ENCODE results near the gene UQCRH. TPM values are rescaled to one million over a fixed set of nuclear protein-coding genes. Genes with fewer than 3 reads are reported as not detected.

The UQCRH gene
- total RNA-seq, 1 donor from 2014 or later: 145 TPM

DNA sequence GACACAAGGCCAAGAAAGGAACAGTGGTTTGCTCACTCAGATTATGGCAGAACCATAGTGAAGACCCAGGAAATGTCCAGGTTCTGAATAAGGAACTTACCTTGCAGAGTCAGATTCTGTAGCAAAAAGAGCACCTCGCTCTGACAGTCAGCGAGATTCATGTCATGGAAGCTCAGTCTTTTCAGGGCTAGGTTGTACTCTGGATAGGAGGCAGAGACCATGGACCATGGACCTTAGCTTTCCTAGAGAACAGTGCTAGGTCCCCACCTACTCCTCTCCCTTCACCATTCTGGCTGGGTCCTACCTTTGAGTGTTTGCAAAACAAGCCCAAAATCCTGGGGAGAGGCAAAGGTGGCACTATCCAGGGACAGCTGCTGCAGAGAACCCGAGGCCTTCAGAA is 23.4 kb upstream of the UQCRH start:
- ATAC-seq (no peak), DNase-seq (no peak)
- H3K9me3 ChIP-seq: no peaks in the 10 kb centered on the region
- intact Hi-C loops (cut with DNase I): no loop called here
- H3K27ac ChIP-seq: no peak overlapping the region
- no peaks in the 10 kb centered on the region for H3K4me1 ChIP-seq
- peaks cover 69% of the 10 kb centered on the region for H3K36me3 ChIP-seq
- TF ChIP-seq CTCF (IDR thresholded peaks at IDR 0.05): no peak
- no peaks in the 10 kb centered on the region for H3K27me3 ChIP-seq
- no peak overlapping the region for H3K4me3 ChIP-seq

GRCh38 chr1:46281021-46281420 is 22.5 kb upstream of the UQCRH start:
- no peak overlapping the region for H3K4me3 ChIP-seq
- ATAC-seq: no peak
- peaks cover 78% of the 10 kb centered on the region for H3K36me3 ChIP-seq
- no peak for TF ChIP-seq CTCF (IDR thresholded peaks at IDR 0.05)
- no peaks in the 10 kb centered on the region for H3K27me3 ChIP-seq
- no peak for DNase-seq
- no peaks in the 10 kb centered on the region for H3K9me3 ChIP-seq
- H3K4me1 ChIP-seq: no peaks in the 10 kb centered on the region
- H3K27ac ChIP-seq: no peak overlapping the region
- intact Hi-C loops (cut with DNase I): no loop called here

DNA sequence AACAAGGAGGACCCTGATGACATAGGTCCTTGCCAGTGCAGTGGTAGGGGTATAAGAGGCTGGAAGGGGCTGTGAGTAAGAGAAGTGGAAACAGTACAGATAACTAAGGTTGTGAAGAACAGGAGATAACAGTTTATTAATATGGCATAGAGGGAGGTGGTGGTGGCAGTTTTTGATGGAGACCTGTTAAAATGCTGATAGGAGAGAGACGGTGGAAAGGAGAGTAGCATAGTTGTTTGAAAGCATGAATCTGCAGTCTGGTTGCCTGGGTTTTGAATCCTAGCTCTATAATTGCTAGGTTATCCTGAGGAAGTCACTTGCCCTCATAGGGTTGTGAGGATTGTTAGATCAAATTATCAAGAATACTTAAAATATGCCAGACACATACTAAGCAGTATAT is 19.4 kb upstream of the UQCRH start:
- TF ChIP-seq CTCF (IDR thresholded peaks at IDR 0.05): no peak
- peaks cover 6% of the 10 kb centered on the region for H3K4me1 ChIP-seq
- intact Hi-C loops (cut with DNase I): no loop called here
- ATAC-seq: no peak
- H3K36me3 ChIP-seq: peaks cover 77% of the 10 kb centered on the region
- no peaks in the 10 kb centered on the region for H3K27me3 ChIP-seq
- DNase-seq: no peak
- no peaks in the 10 kb centered on the region for H3K9me3 ChIP-seq
- no peak overlapping the region for H3K27ac ChIP-seq
- H3K4me3 ChIP-seq: no peak overlapping the region

DNA sequence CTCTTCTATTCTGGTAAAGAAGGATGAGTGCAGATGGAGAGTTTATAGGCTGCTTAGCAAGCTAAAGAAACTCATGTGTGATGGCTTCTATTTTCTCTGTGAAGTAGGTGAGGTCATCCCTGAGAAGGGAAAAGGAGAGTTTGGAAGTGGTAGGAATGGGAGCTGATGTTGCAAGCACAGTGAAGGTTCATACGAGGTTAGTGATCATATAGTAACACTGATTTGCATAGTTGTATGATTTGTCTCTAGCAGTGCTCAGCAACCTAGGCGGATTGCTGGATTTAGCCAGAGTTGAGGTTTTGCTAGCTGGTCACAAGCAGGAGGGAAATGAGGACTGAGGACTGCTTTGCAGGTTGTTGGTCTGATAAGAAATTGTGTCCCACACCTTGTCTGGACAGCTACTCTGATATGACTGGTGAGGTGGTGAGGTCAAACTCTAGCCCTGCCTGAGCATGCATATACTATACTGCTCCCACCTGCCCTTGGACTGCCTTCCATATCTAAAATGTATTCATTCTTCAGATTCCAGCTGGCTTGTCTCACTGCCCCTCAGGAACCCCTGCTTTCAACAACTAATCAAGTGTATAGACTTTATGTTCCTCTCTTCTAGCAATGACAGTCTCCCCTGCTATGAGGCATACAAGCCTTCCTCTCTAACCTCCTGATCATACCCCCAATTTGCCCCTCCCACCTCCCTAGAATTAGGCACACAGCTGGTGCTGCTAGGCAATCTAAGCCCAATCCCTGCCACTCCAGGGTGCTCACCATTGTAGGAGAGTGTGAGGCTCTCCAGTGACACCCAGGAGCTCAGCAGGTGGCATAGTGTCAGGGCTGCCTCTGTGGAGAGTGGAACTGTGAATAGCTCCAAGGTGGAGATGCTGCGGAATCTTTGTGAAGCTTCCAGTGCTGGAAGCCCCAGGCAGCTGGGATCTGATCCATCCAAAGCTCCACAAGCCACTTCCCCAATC is 18.6 kb upstream of the UQCRH start:
- ATAC-seq (no peak), DNase-seq (no peak)
- intact Hi-C loops (cut with DNase I): no loop called here

DNA sequence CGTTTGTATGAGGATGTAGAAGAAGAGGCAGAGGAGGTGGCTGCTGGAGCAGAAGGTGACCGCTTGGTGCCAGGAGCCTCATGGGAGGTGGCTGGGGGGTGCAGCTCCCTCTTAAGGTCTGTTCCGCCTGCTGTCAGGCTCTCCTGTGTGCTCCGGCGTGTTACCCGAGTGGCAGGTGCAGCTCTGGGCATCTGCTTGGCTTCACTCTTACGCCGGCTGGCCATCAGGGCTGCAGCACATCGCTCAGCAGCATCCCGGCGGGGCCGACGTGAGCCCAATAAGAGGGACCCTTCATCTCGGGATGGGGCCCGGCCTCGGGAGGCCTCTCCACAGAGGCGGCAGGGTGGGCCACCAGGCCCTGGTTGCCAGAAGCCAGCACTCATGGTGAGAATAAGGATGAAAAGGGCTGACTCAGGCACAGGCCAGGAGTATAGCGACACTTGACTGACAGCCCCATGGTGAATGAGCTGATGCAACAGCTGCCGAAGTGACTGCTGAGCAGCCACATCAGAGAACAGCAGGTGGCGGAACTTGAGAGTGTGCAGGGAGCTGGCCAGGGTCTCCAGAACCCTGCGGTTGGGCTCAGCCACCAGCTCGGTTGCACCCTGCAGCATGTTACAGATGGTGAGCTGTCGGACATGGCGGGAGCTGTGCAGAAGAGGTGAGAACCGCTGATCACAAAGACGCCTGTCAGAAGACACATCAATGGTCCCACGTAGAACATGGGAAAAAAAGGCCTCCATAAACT is 17.6 kb upstream of the UQCRH start:
- Histone ChIP-seq H3K27ac (no peak overlapping the region), H3K36me3 (peaks cover 62% of the 10 kb centered on the region), H3K4me1 (peaks cover 6% of the 10 kb centered on the region), H3K27me3 (no peaks in the 10 kb centered on the region), H3K9me3 (no peaks in the 10 kb centered on the region), H3K4me3 (no peak overlapping the region)
- TF ChIP-seq CTCF (IDR thresholded peaks at IDR 0.05): no peak
- ATAC-seq (no peak), DNase-seq (peak; percentile 57)
- intact Hi-C loops (cut with DNase I): no loop called here

More for the DNA sequence above, 18.6 kb upstream of the UQCRH start:
- TF ChIP-seq CTCF (IDR thresholded peaks at IDR 0.05): no peak
- no peaks in the 10 kb centered on the region for H3K9me3 ChIP-seq
- no peak overlapping the region for H3K4me3 ChIP-seq
- H3K36me3 ChIP-seq: peaks cover 69% of the 10 kb centered on the region
- H3K27ac ChIP-seq: no peak overlapping the region
- peaks cover 6% of the 10 kb centered on the region for H3K4me1 ChIP-seq
- no peaks in the 10 kb centered on the region for H3K27me3 ChIP-seq

Data from upper lobe of right lung (tissue), 1 donor.